GM21717 (cell line): ENCODE measurements around the gene ZBTB49.
"Not testable (repeated sequence)": the region's sequence is repeated elsewhere in the genome, so short reads cannot be mapped to it uniquely, and the experiment has no call there.

Source experiments
- ATAC-seq: cut with Tn5 transposase; IDR thresholded peaks from one replicate; pipeline ENCODE4 v1.9.1; 2021; ENCODE audit warnings: mild to moderate bottlenecking, moderate library complexity; ENCODE audit not compliant: unreplicated experiment

Gene ZBTB49, protein sequence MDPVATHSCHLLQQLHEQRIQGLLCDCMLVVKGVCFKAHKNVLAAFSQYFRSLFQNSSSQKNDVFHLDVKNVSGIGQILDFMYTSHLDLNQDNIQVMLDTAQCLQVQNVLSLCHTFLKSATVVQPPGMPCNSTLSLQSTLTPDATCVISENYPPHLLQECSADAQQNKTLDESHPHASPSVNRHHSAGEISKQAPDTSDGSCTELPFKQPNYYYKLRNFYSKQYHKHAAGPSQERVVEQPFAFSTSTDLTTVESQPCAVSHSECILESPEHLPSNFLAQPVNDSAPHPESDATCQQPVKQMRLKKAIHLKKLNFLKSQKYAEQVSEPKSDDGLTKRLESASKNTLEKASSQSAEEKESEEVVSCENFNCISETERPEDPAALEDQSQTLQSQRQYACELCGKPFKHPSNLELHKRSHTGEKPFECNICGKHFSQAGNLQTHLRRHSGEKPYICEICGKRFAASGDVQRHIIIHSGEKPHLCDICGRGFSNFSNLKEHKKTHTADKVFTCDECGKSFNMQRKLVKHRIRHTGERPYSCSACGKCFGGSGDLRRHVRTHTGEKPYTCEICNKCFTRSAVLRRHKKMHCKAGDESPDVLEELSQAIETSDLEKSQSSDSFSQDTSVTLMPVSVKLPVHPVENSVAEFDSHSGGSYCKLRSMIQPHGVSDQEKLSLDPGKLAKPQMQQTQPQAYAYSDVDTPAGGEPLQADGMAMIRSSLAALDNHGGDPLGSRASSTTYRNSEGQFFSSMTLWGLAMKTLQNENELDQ

DNA sequence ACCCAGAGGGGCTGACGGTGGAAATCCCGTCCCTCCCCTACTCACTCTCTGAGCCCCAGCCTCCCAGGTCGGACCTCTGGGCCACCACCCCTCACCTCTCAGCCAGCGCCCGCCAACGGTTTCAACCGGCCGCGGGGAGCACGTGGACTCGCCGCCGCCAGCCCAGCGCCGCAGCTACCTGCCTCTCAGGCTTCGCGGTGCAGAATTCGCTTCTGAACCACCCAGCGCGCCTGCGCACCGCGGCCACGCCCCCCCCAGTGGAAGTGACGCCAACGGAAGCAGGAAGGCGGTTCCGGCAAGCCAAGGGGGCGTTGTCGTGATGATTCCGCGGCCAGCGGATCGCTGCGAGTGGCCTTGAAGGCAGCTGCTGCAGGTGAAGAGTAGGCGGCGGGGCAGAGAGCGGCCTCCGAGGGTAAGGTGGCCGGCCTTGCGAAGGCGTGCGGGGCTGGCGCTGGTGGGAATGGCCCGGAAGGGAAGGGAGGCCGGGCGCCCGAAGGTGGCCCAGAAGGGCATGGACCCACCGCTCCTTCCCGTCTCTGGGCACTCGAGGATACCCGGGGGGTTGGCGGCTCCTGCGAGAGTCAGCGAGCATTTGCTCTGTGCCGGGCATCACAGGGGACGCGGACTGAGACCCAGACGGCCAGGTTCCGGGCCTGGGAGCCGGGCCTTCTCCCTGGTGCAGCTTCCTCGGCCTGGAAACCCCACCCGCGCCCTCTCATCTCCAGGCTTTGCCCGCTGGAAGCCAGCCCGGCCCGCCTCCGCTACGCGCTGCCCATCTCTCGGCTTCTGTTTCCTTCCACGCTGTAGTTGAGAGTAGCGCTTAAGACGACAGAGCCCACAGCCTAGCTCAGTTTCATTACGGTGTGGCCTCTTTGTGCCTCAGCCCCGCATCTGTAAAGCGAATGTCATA, at the start of gene ZBTB49, which contains the start of gene LYAR:
TSS of gene ZBTB49 (plus strand) at position 311 of the 910 bp plus-strand sequence. CDS start 9,695 bp downstream, outside the sequence.
TSS of gene LYAR (minus strand) at position 214 of the 910 bp plus-strand sequence. CDS start 6,412 bp downstream, outside the sequence.
- ATAC-seq = peak; percentile 87

DNA sequence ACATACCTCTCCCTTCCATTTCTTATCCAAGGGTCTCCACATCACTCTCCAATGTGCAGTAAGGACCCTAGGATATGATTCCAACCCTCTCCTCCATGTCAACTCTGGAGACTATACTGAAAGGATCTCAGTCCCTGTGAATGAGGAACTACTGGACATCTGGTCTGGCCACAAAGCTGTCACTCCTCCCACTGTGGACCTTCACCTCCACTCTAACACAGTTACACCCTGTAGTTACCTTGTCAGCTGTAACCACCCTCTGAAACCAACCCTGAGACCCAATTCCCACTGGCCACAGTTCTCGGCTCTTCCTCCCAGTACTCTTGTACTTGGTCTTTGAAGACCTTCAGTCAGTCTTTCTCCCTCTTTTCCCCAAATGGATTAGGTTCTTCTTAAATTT, 44.9 kb upstream of the ZBTB49 start:
- no peak for ATAC-seq

DNA sequence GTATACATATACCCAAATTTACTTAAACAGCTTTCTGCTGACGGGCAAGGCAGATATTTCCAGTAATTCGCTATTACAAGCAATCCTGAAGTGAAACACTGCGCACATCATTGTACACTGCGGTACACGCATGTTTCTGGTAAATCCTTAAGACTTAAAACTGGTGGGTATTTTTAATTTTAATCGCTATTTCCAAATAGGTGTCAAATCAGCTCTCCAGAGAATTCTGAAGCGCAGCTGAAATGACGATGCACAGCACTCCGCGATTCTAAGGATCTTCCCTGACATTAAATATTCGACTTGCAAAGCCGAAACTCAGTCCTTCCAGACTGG, 42.4 kb upstream of the ZBTB49 start:
- peak; percentile 3 for ATAC-seq

DNA sequence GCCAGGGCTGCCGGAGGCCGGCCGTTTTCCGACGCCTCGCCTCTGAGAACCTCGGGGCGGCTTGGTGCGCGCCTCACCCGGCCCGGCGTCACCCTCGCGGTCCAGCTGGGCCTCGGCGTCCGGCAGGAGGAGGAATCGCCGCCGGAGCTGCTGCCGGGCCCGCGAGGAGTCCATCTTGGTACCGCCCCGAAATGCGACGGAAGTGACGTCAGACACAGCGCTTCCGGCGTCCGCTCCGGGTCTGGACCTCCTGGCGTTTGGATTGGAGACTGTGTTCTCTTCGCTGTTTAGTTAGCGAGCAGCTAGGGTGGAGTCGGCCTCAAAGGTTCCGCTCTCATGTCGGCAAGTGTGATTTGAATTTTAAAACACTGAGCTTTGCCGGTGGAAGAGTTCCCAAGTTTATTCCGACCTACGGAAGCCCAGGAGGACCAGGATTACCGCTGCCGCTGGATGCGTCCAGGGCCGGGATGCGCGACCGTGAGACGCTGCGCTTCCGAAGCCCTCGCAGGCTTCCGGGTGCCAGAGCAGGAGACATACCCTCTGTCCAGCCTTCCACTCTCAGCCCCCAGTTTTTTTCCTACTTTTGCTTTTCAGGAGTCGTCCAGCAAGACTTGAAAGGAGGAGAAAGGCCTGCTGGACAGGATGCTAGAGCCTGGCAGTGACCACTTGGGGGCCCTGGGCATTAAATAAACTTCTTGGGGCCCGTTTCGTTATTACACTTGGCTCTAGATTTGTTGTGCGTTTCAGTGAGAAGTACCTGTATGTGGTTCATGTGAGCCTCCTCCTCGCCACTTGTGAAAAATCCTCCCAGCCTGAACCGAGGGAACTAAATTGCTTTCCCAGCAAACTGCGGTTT, 41.8 kb upstream of the ZBTB49 start, which contains the start of gene TMEM128:
TSS of gene TMEM128 (minus strand) at position 195 of the 856 bp plus-strand sequence. CDS start at position 174, 21 bp downstream.
- ATAC-seq = peak; percentile 97

DNA sequence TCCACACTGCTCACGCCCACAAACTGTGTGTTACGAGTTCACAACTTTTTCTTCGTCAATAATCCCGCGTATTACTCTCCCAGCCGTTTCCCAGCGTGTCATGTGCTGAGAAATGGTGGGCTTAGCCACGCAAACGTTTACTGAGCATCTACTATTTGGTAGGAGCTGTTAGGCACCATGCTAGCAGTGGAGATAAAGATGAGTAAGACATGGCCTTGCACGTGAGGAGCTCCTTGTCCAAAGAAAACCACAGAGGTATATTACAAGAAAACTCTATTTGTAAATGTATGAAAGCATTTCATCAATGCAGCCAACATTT, 41.2 kb upstream of the ZBTB49 start:
- ATAC-seq = no peak

DNA sequence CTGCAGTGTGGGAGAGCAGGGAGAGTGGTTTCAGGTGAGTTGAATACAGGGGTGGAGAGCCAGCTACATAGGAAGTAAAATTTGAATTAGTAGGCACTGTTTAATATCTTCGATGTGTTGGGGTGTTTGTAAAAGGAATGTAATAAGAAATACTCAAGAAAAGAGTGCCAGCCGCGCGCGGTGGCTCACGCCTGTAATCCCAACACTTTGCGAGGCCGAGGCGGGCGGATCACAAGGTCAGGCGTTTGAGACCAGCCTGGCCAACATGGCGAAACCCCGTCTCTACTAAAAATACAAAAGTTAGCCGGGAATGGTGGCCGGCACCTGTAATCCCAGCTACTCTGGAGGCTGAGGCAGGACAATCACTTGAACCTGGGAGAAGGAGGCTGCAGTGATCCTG, 40.7 kb upstream of the ZBTB49 start:
- not testable (repeated sequence) for ATAC-seq

DNA sequence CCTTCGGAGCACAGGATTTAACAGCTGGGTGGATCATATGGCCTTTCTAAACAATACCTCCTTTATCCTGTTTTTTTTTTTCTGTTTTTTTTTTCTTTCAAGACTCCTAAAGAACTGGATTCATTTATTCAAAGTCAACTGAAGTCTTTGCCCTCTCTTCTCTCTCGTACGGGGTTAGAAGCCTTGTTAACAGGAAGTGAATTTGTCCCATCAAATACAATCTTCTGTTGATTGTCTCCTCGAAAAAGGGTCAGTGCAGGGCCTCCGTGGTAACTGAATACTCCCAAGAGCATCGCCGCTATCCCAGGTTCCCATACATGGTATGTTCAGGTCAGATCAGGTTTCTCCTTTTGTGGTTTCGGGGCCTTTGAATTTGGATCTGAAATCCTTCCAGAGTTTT, 40.2 kb upstream of the ZBTB49 start:
- no peak for ATAC-seq

DNA sequence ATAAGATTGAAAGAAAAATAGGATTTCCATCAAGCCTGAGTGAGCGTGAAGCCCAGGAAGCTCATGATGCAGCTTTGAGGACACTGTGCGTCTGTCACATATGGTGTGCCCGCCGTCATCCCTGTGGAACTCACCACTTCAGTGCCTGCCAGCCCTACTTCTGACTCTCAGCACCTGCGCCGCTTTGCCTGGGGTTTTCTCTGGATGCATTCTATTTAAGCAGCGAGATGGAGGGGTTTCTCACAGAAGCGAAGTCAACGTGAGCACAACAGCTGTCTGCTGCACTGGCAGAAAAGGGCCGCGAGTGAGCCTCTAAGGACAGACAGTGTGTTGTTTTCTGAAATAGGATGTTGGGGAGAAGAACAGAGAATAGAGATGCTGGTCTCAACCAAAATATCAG, 35.9 kb upstream of the ZBTB49 start:
- no peak for ATAC-seq

DNA sequence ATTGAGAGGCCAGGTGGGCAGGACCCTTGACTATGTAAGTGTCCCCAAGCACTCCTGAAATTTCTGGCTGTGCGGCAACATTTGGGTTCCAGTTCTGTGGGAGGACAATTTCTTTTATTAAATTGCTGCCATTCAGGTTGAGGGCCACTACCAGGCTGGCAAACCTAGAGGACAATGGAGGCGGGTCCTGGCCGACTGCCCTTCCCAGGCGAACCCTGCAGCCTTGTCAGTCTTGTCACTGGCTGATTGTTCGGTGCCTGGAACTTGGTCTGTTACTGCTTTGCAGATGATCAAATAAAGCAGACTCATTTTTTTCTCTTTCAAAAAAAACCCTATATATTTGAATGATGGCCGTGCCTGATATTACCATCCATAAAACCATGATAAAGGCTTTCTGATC, 35.4 kb upstream of the ZBTB49 start:
- ATAC-seq = no peak

DNA sequence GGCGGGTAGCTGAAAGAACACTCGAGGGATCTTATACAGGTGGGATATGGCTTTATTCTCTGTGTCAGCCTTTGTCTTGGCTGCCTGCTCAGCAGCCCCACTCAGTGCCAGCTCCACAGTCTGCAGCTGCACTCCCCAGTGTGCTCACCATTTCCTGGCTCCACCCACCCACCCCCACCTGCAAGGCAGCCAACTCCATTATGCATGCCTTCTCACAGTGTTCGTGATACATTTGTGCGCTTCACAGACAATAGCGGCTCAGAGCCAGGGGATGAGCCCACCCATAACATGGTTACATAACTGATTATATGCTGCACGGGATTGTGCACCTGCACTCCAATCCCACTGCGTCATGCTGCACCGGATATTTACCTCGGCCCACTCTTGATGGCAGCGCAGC, 33.3 kb upstream of the ZBTB49 start:
- no peak for ATAC-seq

DNA sequence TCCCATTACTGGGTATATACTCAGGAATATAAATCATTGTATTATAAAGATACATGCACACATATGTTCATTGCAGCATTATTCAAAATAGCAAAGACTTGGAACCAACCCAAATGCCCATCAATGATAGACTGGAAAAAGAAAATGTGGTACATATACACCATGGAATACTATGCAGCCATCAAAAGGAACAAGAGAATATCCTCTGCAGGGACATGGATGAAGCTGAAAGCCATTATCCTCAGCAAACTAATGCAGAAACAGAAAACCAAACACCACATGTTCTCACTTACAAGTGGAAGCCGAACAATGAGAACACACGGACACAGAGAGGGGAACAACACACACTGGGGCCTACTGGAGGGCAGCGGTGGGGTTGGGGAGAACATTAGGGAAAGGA, 32.3 kb upstream of the ZBTB49 start:
- ATAC-seq = not testable (repeated sequence)

DNA sequence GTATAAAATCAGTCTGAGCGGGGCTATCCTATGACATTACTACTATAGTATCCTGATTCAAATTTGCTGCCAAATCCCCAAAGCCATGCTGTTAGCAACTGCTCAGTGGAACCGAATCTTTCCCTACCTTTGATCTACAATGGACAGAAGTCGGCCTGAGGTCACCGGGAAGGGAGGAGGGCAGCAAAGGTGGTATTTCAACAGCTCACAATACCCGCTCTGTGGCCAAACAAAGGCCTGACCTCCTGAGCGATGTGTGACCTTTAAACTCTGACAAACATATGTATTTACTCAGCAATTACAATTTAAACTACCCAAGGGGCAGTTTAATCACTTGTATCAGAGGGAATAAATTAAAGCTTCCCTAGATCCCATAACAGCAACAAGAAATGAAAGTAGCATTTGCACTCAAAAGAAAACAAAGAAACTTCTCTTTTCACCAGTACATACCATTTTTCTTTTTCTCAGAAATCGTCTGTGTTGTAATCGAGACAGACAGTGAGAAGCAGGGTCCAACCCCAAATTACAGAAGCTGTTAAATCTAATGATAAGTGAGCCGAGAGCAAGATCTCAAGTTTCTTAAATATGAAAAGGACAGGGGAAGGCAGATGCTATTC, 30.5 kb upstream of the ZBTB49 start:
- ATAC-seq = no peak

DNA sequence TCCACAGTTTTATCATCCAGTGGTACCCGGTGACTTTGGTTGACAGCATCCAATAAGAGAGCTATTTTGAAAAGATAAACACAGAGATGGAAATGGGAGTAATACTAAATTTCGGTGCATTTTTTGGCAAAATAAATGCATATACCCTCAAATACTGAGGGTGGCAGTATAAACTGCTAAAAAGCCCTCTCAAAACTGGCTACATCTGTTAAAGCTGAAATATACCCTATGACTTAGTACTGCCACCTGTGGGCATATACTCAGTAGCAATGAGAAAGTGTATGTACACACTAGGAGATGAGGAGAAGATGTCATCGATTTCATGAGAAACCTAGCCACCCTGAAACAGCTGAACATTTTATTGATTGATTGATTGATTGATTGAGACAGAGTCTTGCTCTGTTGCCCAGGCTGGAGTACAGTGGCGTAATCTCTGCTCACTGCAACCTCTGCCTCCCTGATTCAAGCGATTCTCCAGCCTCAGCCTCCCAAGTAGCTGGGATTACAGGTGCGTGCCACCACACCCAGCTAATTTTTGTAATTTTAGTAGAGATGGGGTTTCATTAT, 29.8 kb upstream of the ZBTB49 start:
- no peak for ATAC-seq

DNA sequence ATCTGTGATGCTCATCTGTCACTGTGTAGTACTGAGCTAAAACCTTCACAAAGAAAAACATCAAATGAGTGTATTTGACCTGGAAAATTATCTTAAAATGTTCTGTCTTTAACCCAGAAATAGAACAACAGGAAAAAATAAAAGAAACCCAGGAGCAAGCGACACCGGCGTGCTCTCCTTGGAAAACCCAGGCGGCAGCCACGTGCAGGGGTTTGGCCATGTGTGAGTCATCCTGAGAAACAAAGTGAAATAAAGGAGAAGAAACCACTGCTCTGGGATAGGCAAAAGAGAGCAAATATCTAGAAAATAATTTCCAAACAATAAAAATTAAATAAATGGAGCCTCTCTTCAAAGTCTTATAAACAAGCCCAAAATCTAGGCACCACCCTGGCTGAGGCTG, 22.1 kb upstream of the ZBTB49 start:
- no peak for ATAC-seq

DNA sequence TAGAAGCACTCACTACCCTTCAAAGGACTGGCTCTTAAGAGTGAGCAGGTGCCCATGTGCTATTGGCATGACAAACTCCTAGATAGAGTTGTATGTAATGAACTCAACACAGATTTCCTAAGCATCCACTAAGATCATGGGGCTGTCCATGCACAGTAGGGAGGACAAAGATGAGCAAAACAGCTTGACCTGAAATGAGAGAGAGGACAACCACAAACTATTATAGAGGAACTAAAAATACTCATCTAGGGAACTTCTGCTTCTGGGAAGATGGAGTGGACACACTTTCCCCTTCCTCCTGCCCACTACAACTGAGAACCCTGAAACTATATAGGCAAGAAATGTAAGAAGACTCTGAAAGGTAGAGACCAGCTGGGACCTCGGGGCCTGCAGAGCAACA, 21.3 kb upstream of the ZBTB49 start:
- no peak for ATAC-seq

DNA sequence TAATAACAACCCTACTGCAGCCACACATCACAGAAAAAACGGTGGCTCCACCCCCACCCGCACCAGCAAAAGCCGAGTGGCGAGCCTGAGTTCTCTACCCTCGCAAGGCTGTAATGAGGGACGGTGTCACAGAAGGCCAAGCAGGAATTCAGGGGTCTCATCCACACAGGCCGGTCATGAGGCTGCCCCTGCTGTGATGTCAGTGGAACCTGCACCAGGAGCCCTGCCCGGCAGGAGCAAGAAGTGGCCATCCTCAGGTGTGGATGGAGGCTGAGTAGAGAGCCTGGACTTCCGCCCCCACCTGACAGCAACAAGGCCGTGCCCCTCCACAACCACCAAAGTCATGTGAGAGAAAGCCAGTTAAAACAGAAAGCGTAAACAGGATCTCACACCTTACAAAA, 20.7 kb upstream of the ZBTB49 start:
- no peak for ATAC-seq

DNA sequence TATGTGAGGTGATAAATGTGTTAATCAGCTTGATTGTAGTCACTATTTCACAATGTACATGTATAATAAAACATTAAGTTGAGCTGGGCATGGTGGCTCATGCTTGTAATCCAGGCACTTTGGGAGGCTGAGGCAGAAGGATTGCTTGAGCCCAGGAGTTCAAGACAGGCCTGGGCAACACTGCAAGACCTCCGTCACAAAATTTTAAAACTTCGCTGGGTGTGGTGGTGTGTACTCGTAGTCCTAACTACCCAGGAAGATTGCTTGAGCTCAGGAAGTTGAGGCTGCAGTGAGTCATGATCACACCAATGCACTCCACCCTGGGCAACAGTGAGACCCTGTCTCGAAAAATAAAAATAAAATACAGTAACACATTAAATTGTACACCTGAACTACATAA, 20.2 kb upstream of the ZBTB49 start:
- no peak for ATAC-seq

DNA sequence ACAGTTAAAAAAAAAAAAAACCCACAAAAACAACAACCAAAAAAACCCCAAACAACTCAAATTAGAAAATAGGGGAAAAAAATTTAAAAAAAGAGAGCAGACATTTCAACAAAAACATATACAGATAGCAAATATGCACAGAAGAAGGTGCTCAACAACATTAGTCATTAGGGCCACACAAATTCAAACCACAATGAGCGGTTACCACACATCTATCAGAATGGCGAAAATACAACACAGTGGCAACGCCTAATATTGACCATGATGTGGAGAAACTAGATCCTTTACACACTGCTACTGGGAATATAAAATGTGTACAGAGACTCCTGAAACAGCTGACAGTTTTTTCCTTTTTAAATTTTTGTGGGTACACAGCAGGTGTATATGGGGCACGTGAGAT, 19.5 kb upstream of the ZBTB49 start:
- no peak for ATAC-seq

DNA sequence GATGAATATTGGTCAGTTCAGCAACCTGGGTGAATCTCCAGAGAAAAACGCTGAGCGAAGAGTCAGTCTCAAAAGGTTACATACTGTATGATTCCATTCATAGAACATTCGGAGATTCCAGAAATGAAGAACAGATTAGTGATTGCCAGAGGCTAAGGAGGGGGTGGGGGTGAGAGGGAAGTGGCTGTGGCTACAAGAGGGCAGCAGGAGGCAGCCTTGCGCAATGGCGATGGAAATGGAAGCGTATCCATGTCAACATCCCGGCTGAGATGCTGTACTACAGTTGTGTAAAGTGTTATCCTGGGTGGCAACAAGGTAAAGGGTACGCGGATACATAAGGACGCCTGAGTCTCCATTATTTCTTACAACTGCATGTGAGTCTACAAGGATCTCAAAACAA, 18.1 kb upstream of the ZBTB49 start:
- ATAC-seq = no peak

DNA sequence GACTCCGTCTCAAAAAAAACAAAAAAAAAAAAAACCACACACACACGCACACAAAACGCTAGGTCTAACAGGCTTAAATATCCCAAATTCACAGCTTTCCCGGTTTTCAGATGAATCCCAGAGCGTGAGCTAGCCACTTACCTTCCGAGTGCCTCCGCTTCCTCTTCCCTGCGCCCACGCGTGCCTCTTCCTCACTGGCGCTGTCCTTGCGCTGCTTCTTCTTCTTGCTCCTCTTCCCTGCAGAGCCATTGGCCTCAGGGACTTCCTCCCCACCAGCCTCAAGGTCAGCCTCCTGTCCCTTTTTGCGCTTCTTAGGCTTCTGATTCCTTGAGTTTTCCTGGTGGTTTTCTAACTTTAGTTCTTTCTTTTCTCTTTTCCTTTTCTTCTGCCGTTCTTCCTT, 15.8 kb upstream of the ZBTB49 start:
- no peak for ATAC-seq
